ENCODE results near the gene CABP7.

- TF ChIP-seq CTCF (IDR thresholded peaks at IDR 0.05; ENCODE audit: low read length) (peak; percentile 50), EZH2 (IDR thresholded peaks at IDR 0.05; ENCODE audit: borderline replicate concordance, low read length) (no peak)
Observed at GRCh38 chr22:29727131-29727523, 7.3 kb downstream of the CABP7 start.
